GM18499 (cell line): ENCODE results near the gene TK2.
"Not testable (repeated sequence)": the region's sequence is repeated elsewhere in the genome, so short reads cannot be mapped to it uniquely, and the experiment has no call there.

Experiments used
- ATAC-seq: cut with Tn5 transposase; IDR thresholded peaks from one replicate; pipeline ENCODE4 v1.9.1; 2021; ENCODE audit warnings: moderate number of reproducible peaks; ENCODE audit not compliant: insufficient read depth, unreplicated experiment

The TK2 gene

DNA sequence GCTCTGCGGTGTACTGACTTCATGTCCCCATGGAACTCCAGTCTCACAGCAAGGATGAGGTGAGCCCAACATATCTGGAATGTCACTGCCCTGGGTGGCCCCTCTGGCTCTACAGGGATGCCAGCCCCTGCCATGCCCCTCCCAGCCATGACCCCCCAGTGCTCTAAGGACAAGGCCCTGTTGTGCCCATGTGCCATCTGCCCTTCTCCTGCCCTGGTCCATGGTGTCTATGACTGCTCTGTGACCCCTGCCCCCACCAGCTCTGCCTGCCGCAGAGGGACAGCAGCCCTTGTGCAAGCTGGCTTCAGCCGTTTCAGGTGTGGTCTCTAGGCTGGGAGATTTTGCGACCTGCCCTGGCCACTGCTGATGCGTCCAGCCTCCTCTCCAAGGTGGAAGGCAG, 40.3 kb downstream of the TK2 start:
- no peak for ATAC-seq

GRCh38 chr16:66508914-66509496, 40.9 kb downstream of the TK2 start:
- ATAC-seq = no peak

DNA sequence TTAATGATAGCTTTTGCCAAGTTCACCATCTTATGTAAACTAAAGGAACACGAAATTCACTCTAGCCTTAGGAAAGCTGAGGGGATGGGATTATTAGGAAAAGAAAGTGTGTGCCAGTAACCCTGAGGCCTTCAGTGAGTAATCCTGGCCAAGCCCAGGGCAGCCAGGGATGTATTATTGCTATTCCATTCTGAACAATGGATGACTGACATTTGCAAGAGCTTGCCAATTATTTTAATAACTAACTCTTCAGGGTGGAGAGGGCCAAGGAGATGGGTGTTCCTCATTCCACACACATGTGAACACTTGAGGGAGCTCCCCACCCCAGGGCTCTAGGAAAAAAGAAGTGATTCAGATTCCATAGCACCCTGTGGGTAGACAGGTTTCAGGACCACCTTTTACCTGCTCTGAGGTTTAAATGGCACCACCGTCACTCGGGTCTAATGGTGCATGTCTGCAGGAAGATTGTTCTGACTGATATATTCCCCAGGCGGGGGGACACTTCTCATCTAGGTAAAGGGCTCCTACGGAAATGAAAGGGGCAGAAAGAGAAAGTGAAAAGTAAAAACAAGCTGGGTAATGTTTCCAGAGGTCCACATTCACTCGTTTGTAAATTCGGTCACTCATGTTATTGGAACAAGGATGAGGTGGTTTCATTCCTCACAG, 41.5 kb downstream of the TK2 start:
- no peak for ATAC-seq

DNA sequence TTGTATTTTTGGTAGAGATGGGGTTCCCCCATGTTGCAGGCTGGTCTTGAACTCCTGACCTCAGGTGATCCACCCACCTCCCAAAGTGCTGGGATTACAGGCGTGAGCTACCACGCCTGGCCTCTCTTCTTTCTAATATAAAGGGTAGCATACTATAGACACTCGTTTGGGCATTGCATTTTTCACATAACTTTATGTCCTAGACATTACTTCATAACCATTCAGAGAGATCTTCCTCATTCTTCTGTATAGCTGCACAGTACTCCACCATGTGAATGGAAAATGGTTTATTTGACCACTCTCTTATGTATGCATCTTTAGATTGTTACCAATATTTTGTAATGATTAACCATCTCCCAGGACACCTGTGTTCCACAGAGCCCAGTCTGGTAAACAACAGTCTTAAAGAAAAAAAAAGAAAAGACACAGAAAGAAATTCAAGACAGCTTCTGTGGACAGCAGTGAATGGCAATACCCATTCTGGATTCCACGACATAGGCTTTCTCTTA, 42.1 kb downstream of the TK2 start:
- ATAC-seq = no peak

- no peak for ATAC-seq
These were observed 46.3 kb downstream of the TK2 start for GRCh38 chr16:66503612-66504011.

GRCh38 chr16:66503030-66503429, 46.9 kb downstream of the TK2 start:
- no peak for ATAC-seq

DNA sequence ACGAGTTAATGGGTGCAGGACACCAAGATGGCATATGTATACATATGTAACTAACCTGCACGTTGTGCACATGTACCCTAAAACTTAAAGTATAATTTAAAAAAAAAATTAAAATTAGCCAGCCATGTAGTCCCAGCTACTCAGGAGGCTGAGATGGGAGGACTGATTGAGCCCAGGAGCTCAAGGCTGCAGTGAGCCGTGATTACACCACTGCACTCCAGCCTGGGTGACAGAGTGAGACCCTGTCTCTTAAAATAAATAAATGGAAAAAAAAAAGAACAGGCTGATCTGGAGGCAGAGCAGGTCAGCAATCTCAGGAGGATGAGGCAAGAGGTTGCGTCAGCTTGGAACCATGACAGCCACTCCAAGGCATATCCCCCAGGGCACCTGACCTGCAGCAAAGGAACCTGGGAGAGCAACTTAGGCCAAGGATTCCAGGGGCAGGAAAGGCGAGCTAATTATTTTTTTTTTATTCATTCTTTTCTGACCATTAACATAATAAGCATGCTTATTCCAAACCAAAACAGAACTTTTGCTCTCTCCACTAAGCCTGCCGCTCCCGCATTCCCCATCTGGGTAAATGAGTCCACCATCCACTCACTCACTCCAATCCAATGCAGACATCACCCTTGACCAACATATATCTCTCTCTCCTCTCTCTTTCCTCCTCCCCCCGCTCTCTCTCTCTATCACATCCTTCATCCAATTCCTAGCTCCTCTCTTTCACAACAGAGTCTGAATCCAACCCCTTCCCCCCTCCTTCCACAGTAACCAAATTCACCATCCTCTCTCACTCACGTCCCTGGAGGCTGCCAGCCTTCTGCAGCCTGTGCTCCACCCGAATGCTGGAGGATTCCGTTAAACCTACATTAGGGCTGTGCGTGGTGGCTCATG, 47.7 kb downstream of the TK2 start:
- ATAC-seq = no peak

DNA sequence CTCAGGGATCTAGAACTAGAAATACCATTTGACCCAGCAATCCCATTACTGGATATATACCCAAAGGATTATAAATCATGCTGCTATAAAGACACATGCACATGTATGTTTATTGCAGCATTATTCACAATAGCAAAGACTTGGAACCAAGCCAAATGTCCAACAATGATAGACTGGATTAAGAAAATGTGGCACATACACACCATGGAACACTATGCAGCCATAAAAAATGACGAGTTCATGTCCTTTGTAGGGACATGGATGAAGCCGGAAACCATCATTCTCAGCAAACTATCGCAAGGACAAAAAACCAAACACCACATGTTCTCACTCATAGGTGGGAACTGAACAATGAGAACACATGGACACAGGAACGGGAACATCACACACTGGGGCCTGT, 48.4 kb downstream of the TK2 start:
- ATAC-seq = not testable (repeated sequence)

DNA sequence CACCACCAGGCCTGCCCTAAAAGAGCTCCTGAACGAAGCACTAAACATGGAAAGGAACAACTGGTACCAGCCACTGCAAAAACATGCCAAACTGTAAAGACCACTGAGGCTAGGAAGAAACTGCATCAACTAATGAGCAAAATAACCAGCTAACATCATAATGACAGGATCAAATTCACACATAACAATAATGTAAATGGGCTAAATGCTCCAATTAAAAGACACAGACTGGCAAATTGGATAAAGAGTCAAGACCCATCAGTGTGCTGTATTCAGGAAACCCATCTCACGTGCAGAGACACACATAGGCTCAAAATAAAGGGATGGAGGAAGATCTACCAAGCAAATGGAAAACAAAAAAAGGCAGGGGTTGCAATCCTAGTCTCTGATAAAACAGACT, 52.0 kb downstream of the TK2 start:
- ATAC-seq = not testable (repeated sequence)

DNA sequence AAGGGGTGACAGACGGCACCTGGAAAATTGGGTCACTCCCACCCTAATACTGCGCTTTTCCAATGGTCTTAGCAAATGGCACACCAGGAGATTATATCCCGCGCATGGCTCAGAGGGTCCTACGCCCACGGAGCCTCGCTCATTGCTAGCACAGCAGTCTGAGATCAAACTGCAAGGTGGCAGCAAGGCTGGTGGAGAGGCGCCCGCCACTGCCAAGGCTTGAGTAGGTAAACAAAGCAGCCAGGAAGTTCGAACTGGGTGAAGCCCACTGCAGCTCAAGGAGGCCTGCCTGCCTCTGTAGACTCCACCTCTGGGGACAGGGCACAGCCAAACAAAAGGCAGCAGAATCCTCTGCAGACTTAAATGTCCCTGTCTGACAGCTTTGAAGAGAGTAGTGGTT, 53.7 kb downstream of the TK2 start:
- ATAC-seq = not testable (repeated sequence)

- ATAC-seq = no peak
These were observed 54.5 kb downstream of the TK2 start for GRCh38 chr16:66495440-66495839.

DNA sequence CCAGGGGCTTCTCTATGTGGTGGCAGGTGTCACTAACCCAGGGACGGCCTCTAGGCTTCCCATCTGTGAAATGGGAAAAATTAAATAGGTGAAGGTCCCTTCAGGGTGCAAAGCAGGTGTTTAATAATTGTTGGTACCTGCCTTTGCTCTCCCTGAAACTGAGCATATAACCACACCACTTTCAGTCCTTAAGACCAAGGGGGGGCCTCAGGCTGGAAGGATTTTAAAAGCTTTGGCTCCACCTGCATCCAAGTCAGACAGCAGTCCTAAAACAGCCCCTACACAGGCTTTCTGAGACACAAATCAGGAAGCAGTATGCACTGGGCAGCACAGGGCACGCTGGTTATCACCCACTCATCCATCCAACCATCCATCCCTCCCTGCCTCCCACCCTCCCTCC, 55.0 kb downstream of the TK2 start:
- ATAC-seq = no peak

GRCh38 chr16:66493490-66494401, 56.2 kb downstream of the TK2 start:
- no peak for ATAC-seq

GRCh38 chr16:66491716-66492064, 58.2 kb downstream of the TK2 start:
- ATAC-seq = no peak

GRCh38 chr16:66490774-66491715, 58.9 kb downstream of the TK2 start:
- no peak for ATAC-seq

- no peak for ATAC-seq
These were observed 60.1 kb downstream of the TK2 start for GRCh38 chr16:66489818-66490217.

- ATAC-seq = no peak
These were observed 60.5 kb downstream of the TK2 start for GRCh38 chr16:66489385-66489784.

GRCh38 chr16:66488505-66488904, 61.4 kb downstream of the TK2 start:
- no peak for ATAC-seq

DNA sequence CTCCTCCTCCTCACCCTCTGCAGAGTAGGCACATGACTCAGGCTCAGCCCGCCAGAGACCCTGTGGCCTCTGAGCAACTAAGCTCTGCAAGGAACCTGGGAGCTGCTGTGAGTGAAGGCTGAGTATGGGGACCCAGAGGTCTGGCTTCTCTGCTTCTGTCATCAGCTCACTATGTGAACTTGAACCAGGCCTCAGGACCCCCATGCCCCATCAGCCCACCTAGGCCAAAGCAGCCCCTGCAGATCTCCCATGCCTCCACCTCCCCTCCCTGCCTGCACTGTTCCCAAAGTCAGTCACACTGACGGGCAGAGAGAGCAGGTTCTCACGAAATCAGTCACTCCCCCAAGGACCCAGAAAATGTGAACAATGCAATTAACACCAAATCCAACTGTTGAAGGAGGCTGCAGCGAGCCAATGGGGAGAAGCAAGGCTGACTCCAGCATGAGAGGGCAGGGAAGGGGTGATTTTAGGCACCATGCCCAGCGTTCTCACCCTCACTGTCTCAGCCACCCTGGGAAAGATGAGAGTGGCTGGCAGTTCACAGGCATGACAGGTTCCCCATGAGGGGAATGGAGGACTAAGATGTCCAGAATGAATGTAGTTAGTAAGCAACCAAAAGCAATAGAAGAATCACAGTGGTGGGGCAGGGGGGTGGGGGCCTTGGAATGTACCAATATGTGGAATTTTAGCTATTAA, 62.2 kb downstream of the TK2 start:
- ATAC-seq = no peak
